Trophoblast cell (in vitro differentiated cells and primary cell): ENCODE data around the gene FOXF2.

Experiments
- DNase-seq, 2 donors: peaks; one replicate each; pipeline ENCODE4 v3.0.0-alpha.2; 2016
- H2AFZ ChIP-seq: 2 replicates; pipeline ENCODE4 v1.6.1; 2013; ENCODE audit warnings: low read length, moderate library complexity, mild to moderate bottlenecking; ENCODE audit not compliant: insufficient read depth, poor library complexity
- H2AK5ac ChIP-seq: 2 replicates; pipeline ENCODE4 v1.6.1; 2013; ENCODE audit warnings: mild to moderate bottlenecking, low read length
- H2BK120ac ChIP-seq: 2 replicates; pipeline ENCODE4 v1.6.1; 2013; ENCODE audit warnings: low read length, mild to moderate bottlenecking, moderate library complexity; ENCODE audit not compliant: insufficient read depth, poor library complexity
- H2BK12ac ChIP-seq: 2 replicates; pipeline ENCODE4 v1.6.1; 2013; ENCODE audit warnings: mild to moderate bottlenecking, low read length, moderate library complexity
- H2BK5ac ChIP-seq: 2 replicates; pipeline ENCODE4 v1.6.1; 2013; ENCODE audit warnings: low read length, low read depth, moderate library complexity, mild to moderate bottlenecking; ENCODE audit not compliant: poor library complexity
- H3K14ac ChIP-seq: 2 replicates; pipeline ENCODE4 v1.6.1; 2013; ENCODE audit warnings: mild to moderate bottlenecking, low read length
- H3K18ac ChIP-seq: 2 replicates; pipeline ENCODE4 v1.6.1; 2013; ENCODE audit warnings: mild to moderate bottlenecking, low read length
- H3K23ac ChIP-seq: 2 replicates; pipeline ENCODE4 v1.6.1; 2013; ENCODE audit warnings: low read length
- H3K27ac ChIP-seq: 2 replicates; pipeline ENCODE4 v1.5.1; 2013; ENCODE audit warnings: low read depth, mild to moderate bottlenecking, inconsistent platforms, low read length, moderate library complexity
- H3K27me3 ChIP-seq: 2 replicates; pipeline ENCODE4 v1.6.1; 2013; ENCODE audit warnings: inconsistent platforms, mild to moderate bottlenecking, low read length, moderate library complexity; ENCODE audit not compliant: insufficient read depth
- H3K36me3 ChIP-seq, 2 experiments: 1 replicate in 1 of 2; 2 replicates in 1 of 2; pipeline ENCODE4 v1.6.1; 2013; ENCODE audit warnings: low read length in 2 of 2, mild to moderate bottlenecking in 2 of 2, moderate library complexity in 1 of 2; ENCODE audit not compliant: insufficient read depth in 2 of 2, control insufficient read depth in 1 of 2
- H3K4ac ChIP-seq: 2 replicates; pipeline ENCODE4 v1.6.1; 2013; ENCODE audit warnings: low read depth, mild to moderate bottlenecking, low read length, moderate library complexity
- H3K4me1 ChIP-seq, 2 experiments: 1 replicate in 1 of 2; 2 replicates in 1 of 2; pipeline ENCODE4 v1.6.1; 2013; ENCODE audit warnings: low read length in 2 of 2, mild to moderate bottlenecking in 2 of 2, moderate library complexity in 1 of 2; ENCODE audit not compliant: insufficient read depth in 2 of 2, control insufficient read depth in 1 of 2
- H3K4me2 ChIP-seq: 2 replicates; pipeline ENCODE4 v1.6.1; 2013; ENCODE audit warnings: inconsistent platforms, mild to moderate bottlenecking, low read length, moderate library complexity
- H3K4me3 ChIP-seq: 2 replicates; pipeline ENCODE4 v1.5.1; 2013; ENCODE audit warnings: mild to moderate bottlenecking, low read depth, low read length, inconsistent platforms
- H3K79me1 ChIP-seq: one replicate; pipeline ENCODE4 v1.6.1; 2013; ENCODE audit warnings: low read length
- H3K79me2 ChIP-seq: 2 replicates; pipeline ENCODE4 v1.6.1; 2013; ENCODE audit warnings: low read length, mild to moderate bottlenecking; ENCODE audit not compliant: control insufficient read depth, insufficient read depth, poor library complexity
- H3K9ac ChIP-seq: 2 replicates; pipeline ENCODE4 v1.6.1; 2013; ENCODE audit warnings: mild to moderate bottlenecking, low read length
- H3K9me3 ChIP-seq: 2 replicates; pipeline ENCODE4 v1.6.1; 2013; ENCODE audit warnings: low read depth, mild to moderate bottlenecking, control low read depth, inconsistent platforms, low read length; ENCODE audit not compliant: insufficient read depth
- H4K12ac ChIP-seq: 2 replicates; pipeline ENCODE4 v1.6.1; 2013; ENCODE audit warnings: low read depth, mild to moderate bottlenecking, low read length, moderate library complexity
- H4K8ac ChIP-seq: 2 replicates; pipeline ENCODE4 v1.6.1; 2013; ENCODE audit warnings: low read depth, mild to moderate bottlenecking, low read length, moderate library complexity
- H4K91ac ChIP-seq: one replicate; pipeline ENCODE4 v1.6.1; 2013; ENCODE audit warnings: low read depth, mild to moderate bottlenecking, low read length, moderate library complexity
- WGBS: extraction: QIAGEN DNeasy Blood & Tissue Kit; methylation state at CpG from one replicate; pipeline ENCODE4 v1.1.7; 2013; ENCODE audit warnings: missing lambda C conversion rate; ENCODE audit not compliant: insufficient read length, insufficient coverage; ENCODE audit errors: extremely low coverage; 5-methylcytosine and 5-hydroxymethylcytosine counted together

The FOXF2 gene

DNA sequence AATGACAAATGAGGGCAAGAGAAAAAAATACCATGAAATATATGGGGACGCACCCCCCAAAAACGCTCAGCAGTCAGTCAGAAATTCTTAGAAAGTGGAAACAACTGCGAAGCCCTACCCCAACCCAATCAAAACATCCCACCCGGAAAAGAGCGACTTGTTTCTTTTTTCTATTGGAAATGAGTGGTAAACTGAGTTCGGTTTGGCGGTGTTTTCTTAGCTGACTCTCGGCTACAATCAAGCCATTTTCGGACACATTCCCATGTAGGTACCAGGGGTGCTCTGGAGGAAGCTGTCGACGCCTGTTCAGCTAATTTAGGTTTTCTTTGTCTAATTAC lies 1.9 kb upstream of the FOXF2 start:
- H2BK120ac ChIP-seq, result no peak overlapping the region
- no peak overlapping the region for H3K4ac ChIP-seq
- H2AK5ac ChIP-seq, result no peak overlapping the region
- H2BK5ac ChIP-seq, result no peak overlapping the region
- H3K27ac ChIP-seq, result no peak overlapping the region
- no peaks in the 10 kb centered on the region for H3K79me1 ChIP-seq
- no peak overlapping the region for H3K23ac ChIP-seq
- no peak overlapping the region for H3K4me3 ChIP-seq
- H2BK12ac ChIP-seq, result no peak overlapping the region
- H4K8ac ChIP-seq, result no peak overlapping the region
- H3K27me3 ChIP-seq, result peaks cover 91% of the 10 kb centered on the region
- H3K4me1 ChIP-seq, result peaks cover 13 to 16% of the 10 kb centered on the region in 2 experiments
- H3K79me2 ChIP-seq, result no peaks in the 10 kb centered on the region
- no peak overlapping the region for H2AFZ ChIP-seq
- no peak overlapping the region for H3K9ac ChIP-seq
- H4K91ac ChIP-seq, result no peak overlapping the region
- H3K14ac ChIP-seq, result no peak overlapping the region
- peaks cover 9% of the 10 kb centered on the region for H3K9me3 ChIP-seq
- no peak for DNase-seq
- WGBS, result no CpG with 5 or more reads among the region's 11 CpGs
- no peak overlapping the region for H3K18ac ChIP-seq
- H3K36me3 ChIP-seq, result no peaks in the 10 kb centered on the region
- peak overlapping the region; percentile 38 for H3K4me2 ChIP-seq
- H4K12ac ChIP-seq, result no peak overlapping the region

DNA sequence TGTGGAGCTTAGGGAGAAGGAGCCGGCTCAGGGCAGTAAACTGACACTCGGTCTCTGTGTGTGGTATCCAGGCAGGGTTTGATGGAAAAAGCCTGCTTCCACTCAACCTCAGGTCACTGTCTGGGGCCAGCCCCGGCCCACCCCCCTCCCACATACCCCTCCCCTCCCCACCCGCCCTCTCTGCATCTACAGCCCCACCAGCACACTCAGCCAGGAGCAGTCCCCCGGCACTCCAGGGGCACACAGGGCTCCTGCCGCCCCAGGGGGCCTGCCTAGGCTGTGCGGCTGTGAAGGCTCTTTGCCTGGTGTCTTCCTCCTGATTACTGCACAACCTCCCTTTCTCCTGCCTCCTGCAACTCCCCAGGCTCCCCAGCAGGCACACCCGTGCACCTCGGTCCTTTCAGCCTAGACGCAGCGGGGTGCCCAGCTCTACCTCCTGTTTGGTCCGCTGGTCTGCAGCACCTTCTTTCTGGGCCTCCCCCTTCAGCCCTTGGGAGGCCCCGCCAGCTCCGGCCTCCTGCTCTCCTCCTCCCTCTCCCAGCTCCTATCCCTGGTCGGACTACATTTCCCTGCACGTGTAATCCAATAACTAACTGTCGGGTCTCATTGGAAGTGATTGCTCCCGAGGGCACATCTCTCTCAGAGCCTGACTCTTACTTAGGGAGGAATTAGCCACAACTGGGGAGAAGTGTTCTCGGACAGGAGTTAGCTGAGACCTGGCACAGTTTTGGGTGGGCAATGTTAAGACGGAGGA lies 1.3 kb upstream of the FOXF2 start:
- H4K91ac ChIP-seq, result no peak overlapping the region
- H4K12ac ChIP-seq, result no peak overlapping the region
- H3K9ac ChIP-seq, result no peak overlapping the region
- H4K8ac ChIP-seq, result no peak overlapping the region
- no peak overlapping the region for H2BK5ac ChIP-seq
- H3K14ac ChIP-seq, result no peak overlapping the region
- no peak overlapping the region for H3K4me3 ChIP-seq
- H3K79me2 ChIP-seq, result no peaks in the 10 kb centered on the region
- no peak overlapping the region for H3K4ac ChIP-seq
- H3K27me3 ChIP-seq, result peaks cover 91% of the 10 kb centered on the region
- no peak overlapping the region for H3K18ac ChIP-seq
- no peak for DNase-seq
- no peak overlapping the region for H2BK12ac ChIP-seq
- H3K9me3 ChIP-seq, result peaks cover 8% of the 10 kb centered on the region
- peaks cover 13 to 19% of the 10 kb centered on the region in 2 experiments for H3K4me1 ChIP-seq
- no peak overlapping the region for H2AFZ ChIP-seq
- H3K79me1 ChIP-seq, result no peaks in the 10 kb centered on the region
- WGBS, result no CpG with 5 or more reads among the region's 20 CpGs
- peak overlapping the region; percentile 40 for H3K4me2 ChIP-seq
- H3K27ac ChIP-seq, result no peak overlapping the region
- no peak overlapping the region for H2BK120ac ChIP-seq
- H3K23ac ChIP-seq, result no peak overlapping the region
- H3K36me3 ChIP-seq, result no peaks in the 10 kb centered on the region
- H2AK5ac ChIP-seq, result no peak overlapping the region

DNA sequence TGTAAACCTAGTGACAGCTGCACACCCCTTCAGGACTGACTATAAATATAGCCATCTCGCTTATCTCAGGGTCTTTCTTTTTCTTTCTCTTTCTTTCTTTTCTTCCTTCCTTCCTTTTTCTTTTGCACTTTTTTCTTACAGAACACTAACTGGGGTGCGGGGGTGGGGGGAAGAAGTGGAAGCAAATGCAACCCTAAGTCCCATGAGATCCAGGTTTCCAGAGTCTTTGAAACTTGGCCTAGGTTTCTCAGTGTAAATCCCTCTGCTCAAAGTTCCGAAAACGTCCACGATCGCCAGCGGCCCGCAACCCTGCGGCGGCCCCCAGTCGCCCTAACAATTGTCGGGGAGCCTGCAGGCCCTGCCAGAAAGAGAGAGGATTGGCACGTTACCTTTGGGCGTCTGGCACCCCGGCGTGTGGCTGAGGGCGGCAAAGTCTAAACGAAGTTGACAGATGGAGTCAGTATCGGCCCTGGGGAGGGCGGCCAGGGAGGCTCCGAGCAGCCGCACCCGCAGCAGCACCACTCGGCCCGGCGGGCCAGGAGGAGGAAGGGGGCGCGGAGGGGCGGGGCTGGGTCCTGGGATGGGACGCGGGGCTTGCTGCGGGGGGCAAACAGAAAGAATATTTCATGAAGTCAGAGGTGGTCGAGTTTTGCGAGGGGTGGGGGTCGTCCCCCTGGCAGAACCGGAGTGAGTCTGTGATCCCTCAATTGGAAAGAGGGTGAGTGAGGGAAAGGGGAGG lies 577 bp upstream of the FOXF2 start:
- Histone ChIP-seq H3K4ac (no peak overlapping the region), H2BK5ac (no peak overlapping the region), H3K79me2 (no peaks in the 10 kb centered on the region), H3K79me1 (no peaks in the 10 kb centered on the region), H3K4me3 (no peak overlapping the region), H4K12ac (no peak overlapping the region), H3K27ac (no peak overlapping the region), H4K8ac (no peak overlapping the region), H3K27me3 (peaks cover 91% of the 10 kb centered on the region), H3K36me3 (no peaks in the 10 kb centered on the region), H3K4me2 (peak overlapping the region; percentile 49), H3K18ac (no peak overlapping the region), H2AFZ (peak overlapping the region; percentile 35), H2AK5ac (no peak overlapping the region), H3K14ac (no peak overlapping the region), H4K91ac (no peak overlapping the region), H3K23ac (no peak overlapping the region), H2BK120ac (no peak overlapping the region), H2BK12ac (no peak overlapping the region), H3K4me1 (peaks cover 13 to 20% of the 10 kb centered on the region in 2 experiments), H3K9me3 (peaks cover 7% of the 10 kb centered on the region), H3K9ac (no peak overlapping the region)
- WGBS, result no CpG with 5 or more reads among the region's 36 CpGs
- DNase-seq, result no peak

DNA sequence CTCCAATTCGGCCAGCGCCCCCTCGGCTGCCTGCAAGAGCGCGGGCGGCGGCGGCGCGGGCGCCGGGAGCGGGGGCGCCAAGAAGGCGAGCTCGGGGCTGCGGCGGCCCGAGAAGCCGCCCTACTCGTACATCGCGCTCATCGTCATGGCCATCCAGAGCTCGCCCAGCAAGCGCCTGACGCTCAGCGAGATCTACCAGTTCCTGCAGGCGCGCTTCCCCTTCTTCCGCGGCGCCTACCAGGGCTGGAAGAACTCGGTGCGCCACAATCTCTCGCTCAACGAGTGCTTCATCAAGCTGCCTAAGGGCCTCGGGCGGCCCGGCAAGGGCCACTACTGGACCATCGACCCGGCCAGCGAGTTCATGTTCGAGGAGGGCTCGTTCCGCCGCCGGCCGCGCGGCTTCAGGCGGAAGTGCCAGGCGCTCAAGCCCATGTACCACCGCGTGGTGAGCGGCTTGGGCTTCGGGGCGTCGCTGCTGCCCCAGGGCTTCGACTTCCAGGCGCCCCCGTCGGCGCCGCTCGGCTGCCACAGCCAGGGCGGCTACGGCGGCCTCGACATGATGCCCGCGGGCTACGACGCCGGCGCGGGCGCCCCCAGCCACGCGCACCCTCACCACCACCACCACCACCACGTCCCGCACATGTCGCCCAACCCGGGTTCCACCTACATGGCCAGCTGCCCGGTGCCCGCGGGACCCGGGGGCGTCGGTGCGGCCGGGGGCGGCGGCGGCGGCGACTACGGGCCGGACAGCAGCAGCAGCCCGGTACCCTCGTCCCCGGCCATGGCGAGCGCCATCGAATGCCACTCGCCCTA lies 963 bp downstream of the FOXF2 start:
- Histone ChIP-seq H4K8ac (no peak overlapping the region), H2BK120ac (no peak overlapping the region), H3K36me3 (no peaks in the 10 kb centered on the region), H3K9ac (no peak overlapping the region), H3K4ac (no peak overlapping the region), H3K27ac (no peak overlapping the region), H3K79me1 (no peaks in the 10 kb centered on the region), H3K14ac (no peak overlapping the region), H2AFZ (no peak overlapping the region), H4K12ac (no peak overlapping the region), H2BK12ac (no peak overlapping the region), H3K4me2 (peak overlapping the region; percentile 62), H3K9me3 (peaks cover 7% of the 10 kb centered on the region), H2AK5ac (no peak overlapping the region), H3K27me3 (peaks cover 88% of the 10 kb centered on the region), H3K4me3 (peak overlapping the region; percentile 33), H4K91ac (no peak overlapping the region), H3K18ac (no peak overlapping the region), H3K23ac (no peak overlapping the region), H3K4me1 (peaks cover 13 to 20% of the 10 kb centered on the region in 2 experiments), H2BK5ac (no peak overlapping the region), H3K79me2 (no peaks in the 10 kb centered on the region)
- WGBS, result no CpG with 5 or more reads among the region's 106 CpGs
- peak; percentile 57 to 66 for DNase-seq
